Effector memory CD4-positive, alpha-beta T cell (primary cell): ENCODE measurements around the gene PXMP4.

Experiments used
- DNase-seq, 3 donors: peaks; one replicate each; pipeline ENCODE4 v3.0.0-alpha.2; 2020
- H3K27ac ChIP-seq: 2 replicates; pipeline ENCODE4 v1.7.0; 2013; ENCODE audit warnings: mild to moderate bottlenecking, low read length, moderate library complexity; ENCODE audit not compliant: insufficient read depth, poor library complexity, severe bottlenecking
- H3K27me3 ChIP-seq: replicated peaks from 2 replicates; pipeline ENCODE4 v1.7.0; 2013; ENCODE audit warnings: mild to moderate bottlenecking, low read length; ENCODE audit not compliant: insufficient read depth, control insufficient read depth, poor library complexity, severe bottlenecking
- H3K36me3 ChIP-seq: 2 replicates; pipeline ENCODE4 v1.7.0; 2013; ENCODE audit warnings: mild to moderate bottlenecking, low read length, moderate library complexity; ENCODE audit not compliant: control insufficient read depth, insufficient read depth
- H3K4me1 ChIP-seq: 2 replicates; pipeline ENCODE4 v1.7.0; 2013; ENCODE audit warnings: low read length, mild to moderate bottlenecking; ENCODE audit not compliant: control insufficient read depth, insufficient read depth, poor library complexity, severe bottlenecking
- H3K4me3 ChIP-seq: 2 replicates; pipeline ENCODE4 v1.7.0; 2013; ENCODE audit warnings: low read length, low read depth, mild to moderate bottlenecking; ENCODE audit not compliant: insufficient read depth, poor library complexity, severe bottlenecking
- H3K9me3 ChIP-seq: 2 replicates; pipeline ENCODE4 v1.7.0; 2013; ENCODE audit warnings: mild to moderate bottlenecking, low read length, moderate library complexity; ENCODE audit not compliant: control insufficient read depth

The PXMP4 gene

DNA sequence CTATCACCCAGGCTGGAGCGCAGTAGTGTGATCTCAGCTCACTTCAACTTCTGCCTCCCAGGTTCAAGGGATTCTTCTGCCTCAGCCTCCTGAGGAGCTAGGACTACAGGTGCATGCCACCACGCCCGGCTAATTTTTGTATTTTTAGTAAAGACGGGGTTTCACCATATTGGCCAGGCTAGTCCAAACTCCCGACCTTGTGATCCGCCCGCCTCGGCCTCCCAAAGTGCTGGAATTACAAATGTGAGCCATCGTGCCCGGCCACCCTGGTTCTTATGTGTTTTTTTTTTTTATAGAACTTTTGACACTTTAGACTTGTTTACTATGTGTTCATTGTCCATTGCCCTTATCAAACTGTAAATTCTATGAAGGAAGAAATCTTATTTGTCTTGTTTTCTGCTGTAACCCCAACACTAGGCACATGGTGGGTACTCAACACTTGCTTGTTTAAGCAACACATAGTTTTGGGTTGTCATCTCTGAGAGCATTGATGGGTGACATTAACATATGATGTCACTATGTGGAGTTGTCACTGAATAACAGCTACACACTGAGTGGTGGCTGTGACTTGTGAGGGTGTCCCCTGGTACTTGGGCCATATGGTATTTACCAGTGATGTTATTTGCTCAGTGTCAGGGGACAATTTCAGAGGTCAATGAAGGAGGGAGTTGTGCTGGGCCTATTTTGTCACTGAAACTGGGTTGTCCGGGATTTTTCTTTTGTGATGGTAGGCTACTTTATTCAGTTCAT lies 1.5 kb upstream of the PXMP4 start:
- Histone ChIP-seq H3K27ac (no peak overlapping the region), H3K27me3 (no peaks in the 10 kb centered on the region), H3K4me3 (no peak overlapping the region), H3K9me3 (no peaks in the 10 kb centered on the region), H3K36me3 (no peaks in the 10 kb centered on the region), H3K4me1 (peaks cover 11% of the 10 kb centered on the region)
- no peak for DNase-seq

DNA sequence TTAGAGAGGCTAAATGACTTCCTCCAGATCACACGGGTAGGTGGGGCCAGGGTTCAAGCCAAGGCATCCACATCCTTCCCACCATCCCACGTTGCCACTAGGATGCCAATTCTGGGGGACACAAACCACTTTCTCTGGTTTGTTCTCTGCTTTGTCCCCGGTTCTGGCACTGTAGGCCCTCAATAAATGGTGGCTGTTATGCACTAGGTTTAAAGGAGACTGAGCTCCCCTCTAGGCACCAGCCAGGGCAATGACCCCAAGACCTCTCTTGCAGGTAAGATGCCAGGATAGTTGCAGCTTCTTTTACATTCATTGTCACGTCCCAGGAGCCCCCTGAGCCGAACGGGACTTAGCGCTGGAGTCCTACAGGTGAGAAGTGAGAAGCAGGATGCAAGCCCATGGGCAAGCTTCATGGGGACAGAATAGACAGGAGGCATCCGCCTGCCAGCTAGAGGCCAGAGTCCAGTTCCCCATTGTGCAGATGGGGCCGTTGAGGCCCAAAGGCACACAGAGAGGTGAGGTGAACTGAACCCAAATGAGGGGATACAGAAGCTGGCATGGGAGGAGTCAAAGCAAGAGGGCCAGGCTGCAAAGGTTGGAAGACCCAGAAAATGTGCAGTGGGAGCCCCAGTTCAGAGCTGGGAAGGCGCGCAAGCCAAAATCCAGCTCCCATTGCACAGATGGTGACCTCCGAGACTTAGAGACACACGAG lies 677 bp downstream of the PXMP4 start:
- Histone ChIP-seq H3K27me3 (no peaks in the 10 kb centered on the region), H3K27ac (peak overlapping the region; percentile 61), H3K4me1 (peaks cover 11% of the 10 kb centered on the region), H3K4me3 (peak overlapping the region; percentile 70), H3K9me3 (no peaks in the 10 kb centered on the region), H3K36me3 (peaks cover 4% of the 10 kb centered on the region)
- DNase-seq = no peak

DNA sequence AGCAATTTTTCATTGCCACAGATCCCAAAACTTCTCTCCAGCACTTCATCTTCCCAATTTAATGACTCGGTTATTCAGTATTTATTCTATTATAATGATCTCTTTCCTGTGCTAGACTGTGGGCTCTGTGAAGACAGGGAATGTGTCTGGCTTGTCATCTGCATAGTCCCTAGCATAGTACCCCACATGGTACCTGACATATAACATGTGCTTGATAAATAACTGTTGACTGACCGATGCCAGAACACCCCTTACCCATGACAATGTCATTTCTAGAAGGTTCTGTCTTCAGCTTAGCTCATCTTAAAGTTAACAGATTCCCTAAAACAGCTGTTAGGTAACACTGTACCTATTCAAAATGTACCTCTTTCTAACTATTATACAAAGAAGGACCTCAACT lies 3.6 kb downstream of the PXMP4 start:
- no peak for DNase-seq

DNA sequence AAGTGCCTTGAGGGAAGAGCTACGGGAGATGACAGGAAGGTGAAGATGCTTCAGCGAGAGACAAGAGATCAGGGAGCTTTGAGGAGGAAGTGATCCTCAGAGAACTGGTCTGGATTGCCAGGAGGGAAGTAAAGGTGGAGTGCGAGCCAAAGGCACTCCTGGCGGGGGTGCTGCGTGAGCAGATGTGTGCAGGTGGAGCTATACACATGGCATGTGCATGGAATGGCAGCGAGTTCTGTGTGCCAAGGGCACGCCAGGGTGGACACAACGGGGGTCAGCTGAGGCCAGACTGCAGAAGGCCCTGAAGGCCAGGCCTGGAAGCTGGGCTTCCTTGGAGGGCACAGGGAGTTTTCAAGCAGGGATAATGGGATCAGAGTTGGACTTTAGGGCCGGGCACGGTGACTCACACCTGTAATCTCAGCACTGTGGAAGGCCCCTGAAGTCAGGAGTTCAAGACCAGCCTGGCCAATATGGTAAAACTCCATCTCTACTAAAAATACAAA lies 6.2 kb downstream of the PXMP4 start:
- peaks cover 24% of the 10 kb centered on the region for H3K36me3 ChIP-seq
- H3K27ac ChIP-seq = no peak overlapping the region
- no peaks in the 10 kb centered on the region for H3K27me3 ChIP-seq
- H3K4me1 ChIP-seq = peaks cover under 1% of the 10 kb centered on the region
- DNase-seq = no peak
- no peaks in the 10 kb centered on the region for H3K9me3 ChIP-seq
- H3K4me3 ChIP-seq = no peak overlapping the region

More for the DNA sequence above, 3.6 kb downstream of the PXMP4 start:
- H3K9me3 ChIP-seq = no peaks in the 10 kb centered on the region
- H3K4me1 ChIP-seq = peaks cover 11% of the 10 kb centered on the region
- no peak overlapping the region for H3K27ac ChIP-seq
- peaks cover 16% of the 10 kb centered on the region for H3K36me3 ChIP-seq
- H3K27me3 ChIP-seq = no peaks in the 10 kb centered on the region
- no peak overlapping the region for H3K4me3 ChIP-seq

DNA sequence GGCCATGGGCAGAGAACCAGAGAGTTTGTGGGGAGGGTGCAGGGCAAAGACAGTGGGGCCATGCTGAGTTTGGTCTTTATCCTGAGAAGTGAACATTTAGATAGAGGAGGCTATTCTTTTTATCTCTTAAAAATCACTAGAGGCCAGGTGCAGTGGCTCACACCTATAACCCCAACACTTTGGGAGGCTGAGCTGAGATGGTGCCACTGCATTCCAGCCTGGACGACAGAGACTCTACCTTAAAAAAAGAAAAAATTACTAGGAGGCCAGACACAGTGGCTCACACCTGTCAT lies 8.7 kb downstream of the PXMP4 start:
- H3K27me3 ChIP-seq = no peaks in the 10 kb centered on the region
- peaks cover 35% of the 10 kb centered on the region for H3K36me3 ChIP-seq
- no peaks in the 10 kb centered on the region for H3K4me1 ChIP-seq
- H3K4me3 ChIP-seq = no peak overlapping the region
- H3K9me3 ChIP-seq = no peaks in the 10 kb centered on the region
- no peak overlapping the region for H3K27ac ChIP-seq
- no peak for DNase-seq

GRCh38 chr20:33710681-33711445 lies 9.2 kb downstream of the PXMP4 start:
- no peaks in the 10 kb centered on the region for H3K4me1 ChIP-seq
- no peaks in the 10 kb centered on the region for H3K27me3 ChIP-seq
- no peaks in the 10 kb centered on the region for H3K9me3 ChIP-seq
- H3K4me3 ChIP-seq = no peak overlapping the region
- peaks cover 35% of the 10 kb centered on the region for H3K36me3 ChIP-seq
- H3K27ac ChIP-seq = no peak overlapping the region
- no peak for DNase-seq

GRCh38 chr20:33709905-33710541 lies 10.1 kb downstream of the PXMP4 start:
- no peak overlapping the region for H3K4me3 ChIP-seq
- no peak overlapping the region for H3K27ac ChIP-seq
- DNase-seq = no peak
- peaks cover 35% of the 10 kb centered on the region for H3K36me3 ChIP-seq
- no peaks in the 10 kb centered on the region for H3K4me1 ChIP-seq
- H3K9me3 ChIP-seq = no peaks in the 10 kb centered on the region
- no peaks in the 10 kb centered on the region for H3K27me3 ChIP-seq

DNA sequence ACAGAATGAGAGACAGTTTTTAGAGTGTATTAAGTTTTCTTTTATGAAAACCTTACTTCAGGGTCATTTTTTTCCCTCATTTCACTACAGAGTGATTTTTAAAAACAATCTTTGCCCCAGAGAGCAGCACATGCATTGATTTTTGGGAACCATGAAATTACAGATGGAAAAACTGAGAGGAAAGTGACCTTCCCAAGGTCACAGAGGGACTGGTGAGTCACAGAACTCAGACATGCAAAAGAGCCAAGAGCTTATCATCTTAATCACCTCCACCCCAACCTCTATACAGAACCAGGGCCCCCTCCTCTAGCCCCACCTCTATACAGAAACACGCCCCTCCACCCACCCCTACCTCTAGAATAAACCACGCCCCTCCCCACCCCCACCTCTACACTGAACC lies 10.7 kb downstream of the PXMP4 start:
- no peaks in the 10 kb centered on the region for H3K9me3 ChIP-seq
- no peak for DNase-seq
- H3K36me3 ChIP-seq = peaks cover 33% of the 10 kb centered on the region

GRCh38 chr20:33707668-33708067 lies 12.4 kb downstream of the PXMP4 start:
- H3K4me3 ChIP-seq = no peak overlapping the region
- H3K4me1 ChIP-seq = no peaks in the 10 kb centered on the region
- peaks cover 29% of the 10 kb centered on the region for H3K36me3 ChIP-seq
- H3K9me3 ChIP-seq = no peaks in the 10 kb centered on the region
- DNase-seq = no peak
- no peak overlapping the region for H3K27ac ChIP-seq
- H3K27me3 ChIP-seq = no peaks in the 10 kb centered on the region

More for the DNA sequence above, 10.7 kb downstream of the PXMP4 start:
- no peak overlapping the region for H3K27ac ChIP-seq
- no peak overlapping the region for H3K4me3 ChIP-seq
- H3K4me1 ChIP-seq = no peaks in the 10 kb centered on the region
- H3K27me3 ChIP-seq = no peaks in the 10 kb centered on the region
